Left ventricle myocardium superior (tissue), 1 donor: ENCODE results near the gene UVSSA. TPM values are rescaled to one million over a fixed set of nuclear protein-coding genes. Genes with fewer than 3 reads are reported as not detected.
"Not testable (repeated sequence)": the region's sequence is repeated elsewhere in the genome, so short reads cannot be mapped to it uniquely, and the experiment has no call there.

Experiments
- ATAC-seq: fragments of 200-7000 bp; cut with Tn5 transposase; one replicate; pipeline ENCODE4 v1.9.1; 2020; ENCODE audit warnings: mild to moderate bottlenecking, moderate library complexity
- DNase-seq: peaks from one replicate; pipeline ENCODE4 v3.0.0-alpha.2; 2020
- intact Hi-C: fragments of 100-400 bp; cut with micrococcal nuclease; formaldehyde crosslinking; loops from one replicate; pipeline ENCODE4 v1.11.0; 2022
- total RNA-seq: library from RNA; stranded (reverse); fragmentation: NEBNext Ultra II Directional; extraction: Animal tissue kit (Norgen Biotek cat#: 25700); gene quantifications from one replicate; pipeline ENCODE4 v1.2.1, GENCODE V29; 2021
- donor health status: DM: no; HTN: yes; CAD: no; lungs with severe emphysema.

UVSSA gene
- total RNA-seq, 1 donor from 2014 or later, result 5.9 TPM

DNA sequence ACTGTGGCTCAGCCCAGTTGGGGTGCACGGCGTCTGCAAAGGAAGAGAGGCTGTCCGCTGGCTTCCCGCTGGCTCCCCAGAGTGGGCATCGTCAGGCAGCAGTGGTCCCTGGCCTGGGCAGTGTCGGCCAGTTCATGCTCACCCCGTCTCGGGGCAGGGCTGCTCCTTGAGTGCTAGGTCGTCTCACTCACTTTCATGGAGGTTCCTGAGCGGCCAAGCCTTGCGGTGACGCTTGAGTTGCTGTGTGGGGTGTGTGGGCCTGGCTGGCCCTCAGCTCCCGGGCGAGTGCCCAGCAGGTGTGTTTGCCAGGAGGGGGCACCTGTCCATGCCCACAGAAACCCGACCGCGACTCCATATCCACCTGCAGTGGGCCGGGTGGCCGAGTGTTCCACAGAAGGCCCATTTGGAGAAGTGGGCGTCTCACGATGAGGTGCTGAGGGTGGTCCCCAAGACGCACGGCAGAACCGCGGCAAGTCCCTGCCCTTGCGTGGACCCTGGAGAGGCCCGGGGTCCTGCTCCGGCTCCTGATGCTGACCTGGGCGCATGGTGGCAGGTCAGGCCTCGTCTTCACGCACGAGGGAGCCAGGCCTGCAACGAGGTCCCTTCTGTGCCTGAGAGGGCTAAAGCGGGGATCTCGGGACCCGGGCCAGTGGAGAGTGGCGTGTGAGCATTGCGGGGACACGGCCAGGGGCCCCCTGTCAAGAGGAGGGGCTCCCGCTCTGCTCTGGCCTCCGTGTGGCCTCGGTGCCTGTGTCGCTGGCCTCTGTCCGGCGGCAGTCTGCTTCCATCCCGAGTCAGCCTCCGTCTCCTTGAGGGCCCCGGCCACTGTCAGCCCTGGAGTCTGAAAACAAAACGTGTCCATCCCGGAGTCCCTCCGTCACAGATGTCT, 18.5 kb upstream of the UVSSA start:
- DNase-seq, result peak; percentile 22
- intact Hi-C loops, result no loop called here
- ATAC-seq, result no peak

DNA sequence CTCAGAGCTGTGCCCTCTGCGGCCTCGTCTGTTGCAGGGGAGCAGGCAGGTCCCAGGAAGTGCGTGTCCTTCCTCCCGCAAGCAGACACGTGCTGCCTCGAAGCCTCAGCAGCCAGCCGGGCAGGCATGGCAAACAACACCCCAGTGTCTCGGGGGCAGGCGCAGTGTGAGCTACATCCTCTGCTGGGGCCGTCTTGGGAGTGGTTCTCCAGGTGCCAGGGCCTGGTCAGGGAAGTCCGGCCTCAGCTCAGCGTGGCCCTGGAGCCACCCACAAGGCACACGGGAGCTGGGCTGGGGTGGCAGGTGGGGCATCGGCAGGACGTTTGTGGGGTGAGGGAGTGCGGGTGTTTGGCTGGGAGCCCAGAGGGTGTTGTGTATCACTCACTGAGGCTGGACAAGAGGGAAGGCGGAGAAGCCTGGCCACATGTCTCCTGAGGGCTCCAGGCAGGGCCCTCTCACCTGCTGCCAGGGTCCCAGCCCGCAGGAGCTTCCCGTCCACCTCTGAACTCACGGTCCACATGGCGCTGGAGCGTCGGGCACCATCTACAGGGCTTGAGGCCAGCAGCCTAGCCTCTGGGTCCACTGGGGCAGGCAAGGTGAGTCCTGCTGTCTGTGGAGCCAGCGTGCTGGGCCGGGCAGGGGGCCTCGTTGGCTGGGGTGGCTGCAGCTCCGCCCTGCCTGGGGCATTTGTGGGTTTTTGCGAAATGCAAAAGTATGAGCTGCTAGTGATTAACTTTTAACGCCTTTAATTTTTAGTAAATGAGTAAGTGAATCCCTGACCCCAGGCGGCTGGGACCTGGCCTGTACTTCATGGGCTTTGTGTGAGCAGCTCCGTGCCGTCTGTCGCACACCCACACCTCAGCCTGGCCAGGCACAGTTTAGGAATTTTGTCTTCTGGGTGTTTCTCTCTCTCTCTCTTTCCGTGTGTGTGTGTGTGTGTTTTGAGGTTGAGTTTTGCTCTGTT, 17.3 kb upstream of the UVSSA start:
- ATAC-seq (peak; percentile 10), DNase-seq (peak; percentile 32)
- intact Hi-C loops, result no loop called here

DNA sequence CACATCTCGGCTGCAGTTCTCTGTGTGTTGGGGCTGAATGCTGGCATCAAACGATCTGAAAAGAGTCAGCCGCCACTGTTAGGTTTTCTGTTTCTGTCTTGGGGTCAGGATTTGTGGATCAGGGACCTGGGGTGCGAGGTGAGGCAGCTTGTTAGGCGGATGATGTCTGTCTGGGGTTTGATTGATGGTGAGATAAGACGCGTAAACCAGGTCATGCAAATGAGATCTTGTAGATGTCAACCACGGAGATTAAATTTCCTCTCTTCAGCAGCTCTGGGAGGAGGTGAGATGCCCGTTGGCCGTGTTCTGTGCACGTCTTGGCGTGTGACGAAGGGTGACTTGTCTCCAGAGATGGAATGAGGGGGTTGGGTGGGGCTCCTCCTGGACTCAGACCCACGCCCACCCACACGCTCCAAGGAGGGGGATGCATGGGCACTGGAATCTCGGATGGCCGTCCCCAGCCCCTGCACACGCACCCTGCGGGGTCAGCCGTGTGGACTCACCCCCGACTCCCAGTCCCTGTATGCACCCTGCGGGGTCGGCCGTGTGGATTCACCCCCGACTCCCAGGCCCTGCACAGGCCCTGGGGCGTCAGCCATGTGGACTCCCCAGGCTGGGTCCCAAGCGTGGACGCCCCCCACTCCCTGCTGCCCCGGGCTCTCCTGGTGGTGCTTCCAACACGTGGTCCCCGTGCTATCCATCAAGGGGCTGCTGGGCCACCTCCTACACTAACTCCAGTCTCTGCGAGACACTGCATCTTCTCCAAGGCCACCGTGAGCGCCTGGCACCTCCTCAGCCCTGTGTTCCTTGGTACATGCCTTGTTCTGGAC, 16.0 kb upstream of the UVSSA start:
- no peak for DNase-seq
- no peak for ATAC-seq
- intact Hi-C loops, result no loop called here

DNA sequence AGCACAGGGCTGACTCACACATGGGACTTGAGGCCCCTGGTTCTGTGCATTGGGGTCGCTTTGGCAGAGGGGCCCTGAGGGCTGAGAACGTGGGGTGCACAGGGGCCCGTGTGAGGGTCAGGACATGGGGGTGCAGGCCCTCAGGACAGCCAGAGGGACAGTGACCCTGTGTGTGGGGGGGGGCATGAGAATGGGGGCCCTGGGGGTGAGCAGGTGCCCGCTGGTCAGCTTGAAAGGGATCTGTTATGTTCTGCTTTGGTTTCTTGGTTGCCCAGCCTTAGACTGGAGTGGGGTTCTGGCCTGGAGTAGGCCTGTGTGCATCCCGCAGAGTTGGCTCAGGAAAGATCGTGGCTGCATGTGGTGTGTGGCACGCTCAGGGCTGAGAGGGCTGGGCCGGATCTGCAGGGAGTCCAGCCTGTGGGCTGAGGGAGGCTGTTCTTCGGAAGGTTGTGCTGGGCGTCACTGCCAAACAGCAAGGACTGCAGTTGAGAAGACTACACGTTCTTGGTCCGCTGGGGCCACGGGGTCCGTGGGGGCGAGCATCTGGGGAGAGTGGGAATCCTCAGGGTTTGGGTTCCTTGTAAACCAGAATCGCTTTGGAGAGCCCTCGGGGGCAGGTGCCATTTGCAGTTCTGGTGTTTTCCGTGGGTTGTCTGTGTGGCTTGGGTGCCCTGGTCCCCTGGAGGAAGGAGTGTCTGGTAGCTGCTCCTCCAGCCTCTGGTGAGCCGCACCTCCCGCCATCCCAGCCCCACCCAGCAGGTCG, 15.2 kb upstream of the UVSSA start:
- no peak for DNase-seq
- ATAC-seq, result no peak

DNA sequence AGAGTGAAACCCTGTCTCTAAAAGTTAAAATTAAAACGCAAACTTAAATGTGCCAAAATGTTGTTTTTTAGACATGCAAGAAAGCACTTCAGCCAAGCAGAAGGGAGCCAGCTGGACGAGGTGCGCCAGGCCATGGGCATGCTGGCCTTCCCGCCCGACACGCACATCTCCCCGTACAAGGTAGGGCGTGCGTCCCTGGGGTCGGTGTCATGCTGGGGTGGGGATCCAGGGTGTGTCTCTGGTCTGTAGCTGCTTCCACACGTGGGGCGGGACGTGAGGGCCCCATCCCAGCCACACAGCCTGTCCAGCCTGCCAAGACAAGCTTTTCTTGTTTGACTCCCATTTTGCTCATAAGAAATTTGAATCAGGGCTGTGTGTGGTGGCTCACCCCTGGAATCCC, 14.3 kb upstream of the UVSSA start:
- no peak for ATAC-seq
- no peak for DNase-seq
- intact Hi-C loops, result no loop called here

More for the DNA sequence above, 15.2 kb upstream of the UVSSA start:
- intact Hi-C loops, result no loop called here

DNA sequence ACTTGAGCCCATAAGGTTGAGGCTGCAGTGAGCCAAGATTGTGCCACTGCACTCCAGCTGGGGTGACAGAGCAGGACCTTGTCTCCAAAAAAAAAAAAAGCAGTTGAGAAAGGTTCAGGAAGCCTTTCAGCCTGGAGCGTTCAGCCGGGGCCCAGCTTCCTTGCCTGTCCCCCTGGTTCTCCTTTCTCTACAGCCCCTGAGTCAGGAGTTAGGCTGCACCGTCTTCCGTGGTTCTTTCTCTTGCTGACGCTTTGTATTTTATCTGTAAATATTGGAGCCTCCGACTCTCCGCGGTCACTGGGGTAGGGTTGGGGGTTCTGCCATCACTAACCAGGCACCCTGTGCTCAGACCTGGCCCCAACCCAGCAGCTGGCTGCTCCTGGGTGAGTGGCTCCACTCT, 13.8 kb upstream of the UVSSA start:
- intact Hi-C loops, result no loop called here
- ATAC-seq (peak; percentile 21), DNase-seq (no peak)

DNA sequence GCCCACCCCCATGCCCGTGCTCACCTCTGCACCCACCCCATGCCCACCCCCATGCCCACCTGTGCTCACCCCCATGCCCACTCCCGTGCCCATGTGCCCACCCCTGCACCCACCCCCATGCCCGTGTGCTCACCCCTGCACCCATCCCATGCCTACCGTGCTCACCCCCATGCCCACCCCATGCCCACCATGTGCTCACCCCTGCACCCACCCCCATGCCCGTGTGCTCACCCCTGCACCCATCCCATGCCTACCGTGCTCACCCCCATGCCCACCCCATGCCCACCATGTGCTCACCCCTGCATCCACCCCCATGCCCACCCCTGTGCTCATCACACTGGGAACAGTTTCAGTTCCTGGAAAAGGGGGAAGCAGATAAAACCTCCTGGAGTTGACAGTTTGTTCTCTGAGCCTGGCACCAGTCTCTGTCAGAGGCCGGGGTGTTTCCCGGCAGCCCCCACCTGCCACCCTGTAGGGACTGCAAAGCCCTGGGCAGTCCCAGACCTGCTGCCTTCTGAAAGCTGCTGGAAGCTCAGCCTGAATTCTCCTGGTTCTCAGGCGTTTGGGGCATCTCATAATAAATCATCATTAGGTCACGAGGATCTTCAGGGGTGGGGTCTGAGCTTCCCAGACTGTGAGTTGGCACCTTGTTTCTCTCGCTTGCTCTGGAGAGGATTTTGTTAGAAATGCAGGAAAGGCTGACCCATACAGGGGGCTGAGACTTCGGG, 13.0 kb upstream of the UVSSA start:
- not testable (repeated sequence) for ATAC-seq, DNase-seq

DNA sequence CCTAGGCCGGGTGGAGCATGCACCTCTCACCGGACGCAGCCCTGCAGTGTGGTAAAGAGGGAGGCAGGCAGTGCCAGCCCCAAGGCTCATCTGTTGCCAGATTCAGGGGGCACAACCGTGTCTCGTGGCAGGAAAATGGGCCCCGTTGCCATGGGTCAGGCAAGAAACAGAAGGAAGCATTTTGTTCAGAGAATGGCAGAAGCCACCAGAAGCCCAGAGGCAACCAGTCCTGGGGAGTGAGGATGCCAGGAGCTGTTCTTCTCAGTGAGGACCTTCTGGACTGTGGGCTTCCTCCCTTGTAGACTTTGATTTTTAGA, 12.5 kb upstream of the UVSSA start:
- intact Hi-C loops, result no loop called here
- DNase-seq, result no peak

More for the DNA sequence above, 13.0 kb upstream of the UVSSA start:
- intact Hi-C loops, result not testable (repeated sequence)

DNA sequence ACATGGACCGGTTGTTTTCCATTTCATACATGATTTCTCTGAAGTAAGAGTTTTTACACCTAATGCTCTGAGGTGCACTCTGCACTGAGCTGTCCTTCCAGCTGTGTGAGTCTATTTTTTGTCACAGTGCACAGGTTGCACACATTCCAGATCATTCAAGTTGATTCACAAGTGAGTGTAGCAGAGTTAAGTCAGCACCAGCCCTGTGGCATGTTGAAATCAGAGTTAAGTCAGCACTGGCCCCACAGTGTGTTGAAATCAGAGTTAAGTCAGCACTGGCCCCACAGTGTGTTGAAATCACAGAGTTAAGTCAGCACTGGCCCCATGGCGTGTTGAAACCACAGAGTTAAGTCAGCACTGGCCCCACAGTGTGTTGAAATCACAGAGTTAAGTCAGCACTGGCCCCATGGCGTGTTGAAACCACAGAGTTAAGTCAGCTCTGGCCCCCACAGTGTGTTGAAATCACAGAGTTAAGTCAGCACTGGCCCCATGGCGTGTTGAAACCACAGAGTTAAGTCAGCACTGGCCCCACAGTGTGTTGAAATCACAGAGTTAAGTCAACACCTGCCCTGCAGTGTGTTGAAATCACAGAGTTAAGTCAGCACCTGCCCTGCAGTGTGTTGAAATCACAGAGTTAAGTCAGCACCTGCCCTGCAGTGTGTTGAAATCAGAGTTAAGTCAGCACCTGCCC, 11.7 kb upstream of the UVSSA start:
- DNase-seq, ATAC-seq, intact Hi-C loops: not testable (repeated sequence)

More for the DNA sequence above, 12.5 kb upstream of the UVSSA start:
- ATAC-seq, result no peak

DNA sequence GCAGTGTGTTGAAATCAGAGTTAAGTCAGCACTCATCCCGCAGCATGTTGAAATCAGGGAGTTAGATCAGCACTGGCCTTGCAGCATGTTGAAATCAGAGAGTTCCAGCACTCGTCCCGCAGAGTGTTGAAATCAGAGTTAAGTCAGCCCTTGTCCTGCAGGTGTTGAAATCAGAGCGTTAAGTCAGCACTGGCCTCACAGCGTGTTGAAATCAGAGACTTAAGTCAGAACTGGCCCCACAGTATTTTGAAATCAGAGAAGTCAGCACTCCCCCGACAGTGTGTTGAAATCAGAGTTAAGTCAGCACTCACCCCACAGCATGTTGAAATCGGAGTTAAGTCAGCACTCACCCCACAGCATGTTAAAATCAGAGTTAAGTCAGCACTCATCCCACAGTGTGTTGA, 10.9 kb upstream of the UVSSA start:
- ATAC-seq (no peak), DNase-seq (no peak)
- intact Hi-C loops, result no loop called here

DNA sequence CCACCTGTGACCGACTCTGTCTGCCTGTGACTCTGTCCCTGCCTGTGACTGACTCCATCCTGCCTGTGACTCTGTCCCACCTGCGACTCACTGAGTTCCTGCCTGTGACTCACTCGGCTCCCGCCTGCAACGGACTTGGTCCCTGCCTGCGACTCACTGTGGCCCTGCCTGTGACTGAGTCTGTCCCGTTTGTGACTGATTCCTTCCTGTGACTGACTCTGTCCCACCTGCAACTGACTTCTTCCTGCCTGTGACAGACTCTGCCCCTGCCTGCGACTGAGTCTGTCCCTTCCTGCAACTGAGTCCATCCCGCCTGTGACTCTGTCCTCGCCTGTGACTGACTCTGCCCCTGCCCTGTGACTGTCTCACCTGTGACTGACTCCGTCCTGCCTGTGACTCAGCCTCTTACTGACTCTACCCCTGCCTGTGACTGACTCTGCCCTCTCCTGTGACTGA, 9.6 kb upstream of the UVSSA start:
- DNase-seq (no peak), ATAC-seq (no peak)
- intact Hi-C loops, result no loop called here

DNA sequence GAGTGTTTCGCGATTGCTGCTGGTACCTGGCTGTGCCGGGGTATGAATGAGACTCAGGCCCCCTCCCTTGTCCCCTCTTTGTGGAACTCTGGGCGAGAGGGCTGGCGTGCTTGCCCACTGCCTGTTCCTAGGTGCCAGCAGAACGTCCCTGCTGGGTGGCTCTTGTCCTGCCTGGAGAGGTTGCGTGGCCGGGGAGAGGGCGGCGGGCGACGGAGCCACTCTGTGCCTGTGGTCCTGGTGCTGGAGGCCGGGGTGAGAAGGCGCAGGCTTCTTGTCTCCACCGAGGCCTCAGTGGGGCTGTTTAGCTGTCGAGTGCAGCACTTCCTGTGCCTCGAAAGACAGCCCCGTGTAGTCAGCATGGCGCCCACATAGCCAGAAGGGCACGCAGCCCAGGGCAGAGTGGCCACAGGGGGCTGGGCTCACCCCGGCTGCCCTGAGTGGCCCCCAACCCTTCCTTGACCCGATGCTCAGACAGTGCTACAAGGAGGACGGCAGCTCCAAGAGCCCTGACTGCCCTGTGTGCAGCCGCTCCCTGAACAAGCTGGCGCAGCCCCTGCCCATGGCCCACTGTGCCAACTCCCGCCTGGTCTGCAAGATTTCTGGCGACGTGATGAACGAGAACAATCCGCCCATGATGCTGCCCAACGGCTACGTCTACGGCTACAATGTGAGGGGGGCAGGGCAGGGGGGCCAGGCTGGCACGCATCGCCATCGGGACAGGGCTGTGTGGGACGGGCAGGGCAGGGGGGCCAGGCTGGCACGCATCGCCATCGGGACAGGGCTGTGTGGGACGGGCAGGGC, 8.9 kb upstream of the UVSSA start:
- DNase-seq (no peak), ATAC-seq (no peak)
- intact Hi-C loops, result no loop called here

DNA sequence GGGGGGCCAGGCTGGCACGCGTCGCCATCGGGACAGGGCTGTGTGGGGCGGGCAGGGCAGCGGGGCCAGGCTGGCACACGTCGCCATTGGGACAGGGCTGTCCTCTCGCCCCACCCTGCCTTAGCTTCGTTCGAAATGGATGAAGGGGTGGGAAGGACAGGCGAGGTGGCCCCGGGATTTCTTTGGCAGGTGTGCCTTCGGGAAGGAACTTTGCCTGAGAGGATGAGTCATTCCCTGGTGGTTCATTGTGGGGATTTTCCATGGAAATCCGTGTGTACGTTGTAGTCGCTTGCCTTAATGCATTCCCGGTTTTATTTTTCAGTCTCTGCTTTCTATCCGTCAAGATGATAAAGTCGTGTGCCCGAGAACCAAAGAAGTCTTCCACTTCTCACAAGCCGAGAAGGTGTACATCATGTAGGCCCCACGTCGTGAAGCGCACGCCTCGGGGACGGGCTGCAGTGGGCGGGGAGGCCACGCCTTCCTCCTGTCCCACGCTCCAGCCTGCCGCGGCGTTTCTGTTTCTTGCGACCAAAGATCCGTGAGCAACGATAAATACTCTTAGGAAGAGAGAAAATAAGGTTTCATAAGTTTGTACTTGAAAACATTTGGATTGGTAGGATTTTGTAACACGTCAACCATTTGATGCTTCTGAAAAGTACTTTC, 8.1 kb upstream of the UVSSA start:
- intact Hi-C loops, result no loop called here
- DNase-seq (no peak), ATAC-seq (no peak)

DNA sequence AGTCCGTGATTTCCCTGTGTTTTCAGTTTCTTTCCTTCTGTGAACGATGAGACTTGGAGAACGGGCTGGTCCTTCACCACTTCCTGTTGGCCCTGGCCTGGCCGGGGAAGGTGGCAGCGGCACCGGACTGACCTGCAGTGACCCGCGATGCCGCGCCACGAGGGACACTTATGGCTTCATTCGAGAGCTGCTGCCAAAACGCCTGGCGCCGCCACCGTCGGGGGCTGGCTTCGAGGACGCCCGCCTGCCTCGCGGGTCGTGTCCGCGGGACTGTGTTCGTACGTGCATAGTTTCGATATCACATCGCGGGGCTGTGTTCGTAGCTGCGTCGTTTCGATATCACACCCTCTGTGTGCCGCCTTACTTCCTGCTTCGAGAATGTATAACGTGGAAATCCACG, 7.5 kb upstream of the UVSSA start:
- ATAC-seq (no peak), DNase-seq (no peak)
- intact Hi-C loops, result no loop called here

DNA sequence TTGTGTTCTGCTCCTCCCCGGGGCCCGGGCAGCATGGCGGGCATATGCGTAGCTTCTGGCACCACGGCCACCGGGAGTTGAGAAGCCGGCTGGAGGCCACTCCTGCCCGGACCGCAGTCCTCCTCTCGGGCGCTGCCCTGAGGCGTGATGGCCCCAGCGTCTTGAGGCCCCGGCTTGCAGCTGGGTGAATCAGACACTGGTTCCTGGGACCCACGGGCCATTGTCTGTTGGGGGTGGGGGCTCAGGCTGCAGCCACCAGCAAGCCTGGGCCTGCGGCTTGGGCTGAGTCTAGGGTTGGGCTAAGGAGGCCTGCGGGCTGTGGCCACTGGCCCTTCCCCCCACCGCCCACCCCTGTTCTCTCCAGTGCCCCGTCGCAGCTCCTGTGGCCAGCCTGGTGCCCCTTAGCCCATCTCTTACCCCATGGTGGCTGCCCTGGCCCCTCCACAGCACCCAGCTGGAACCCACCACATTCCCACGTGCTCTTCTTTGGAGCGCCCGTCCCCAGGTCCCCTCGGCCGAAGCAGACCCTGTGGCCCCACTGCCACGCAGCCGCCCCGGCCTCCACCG, 6.7 kb upstream of the UVSSA start:
- intact Hi-C loops, result no loop called here
- no peak for DNase-seq
- ATAC-seq, result no peak

DNA sequence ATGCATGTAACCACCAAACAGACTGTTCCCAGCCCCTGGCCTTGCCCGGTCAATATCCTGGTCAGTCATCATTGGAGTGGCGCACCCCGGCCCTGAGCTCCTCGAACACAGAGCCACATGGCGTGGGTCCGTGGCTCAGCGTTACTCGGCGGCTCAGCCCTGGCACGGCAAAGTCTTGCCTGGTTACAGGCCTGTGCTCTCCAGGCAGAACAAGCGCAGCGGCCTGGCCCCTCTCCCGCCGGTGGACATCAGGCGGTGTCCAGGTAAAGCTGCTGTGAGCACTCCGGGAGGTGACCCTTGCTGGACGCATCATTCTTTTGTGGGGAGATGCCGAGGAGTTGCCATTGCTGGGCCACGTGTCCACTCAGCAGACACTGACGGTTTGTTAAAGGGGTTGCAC, 6.1 kb upstream of the UVSSA start:
- intact Hi-C loops, result no loop called here
- DNase-seq (no peak), ATAC-seq (no peak)
